GM19240 (cell line): ENCODE results near the gene SFT2D3.

Experiments used
- DNase-seq: peaks from one replicate; pipeline ENCODE4 v3.0.0; 2011; ENCODE audit warnings: low spot score; ENCODE audit not compliant: insufficient read length

Gene SFT2D3

DNA sequence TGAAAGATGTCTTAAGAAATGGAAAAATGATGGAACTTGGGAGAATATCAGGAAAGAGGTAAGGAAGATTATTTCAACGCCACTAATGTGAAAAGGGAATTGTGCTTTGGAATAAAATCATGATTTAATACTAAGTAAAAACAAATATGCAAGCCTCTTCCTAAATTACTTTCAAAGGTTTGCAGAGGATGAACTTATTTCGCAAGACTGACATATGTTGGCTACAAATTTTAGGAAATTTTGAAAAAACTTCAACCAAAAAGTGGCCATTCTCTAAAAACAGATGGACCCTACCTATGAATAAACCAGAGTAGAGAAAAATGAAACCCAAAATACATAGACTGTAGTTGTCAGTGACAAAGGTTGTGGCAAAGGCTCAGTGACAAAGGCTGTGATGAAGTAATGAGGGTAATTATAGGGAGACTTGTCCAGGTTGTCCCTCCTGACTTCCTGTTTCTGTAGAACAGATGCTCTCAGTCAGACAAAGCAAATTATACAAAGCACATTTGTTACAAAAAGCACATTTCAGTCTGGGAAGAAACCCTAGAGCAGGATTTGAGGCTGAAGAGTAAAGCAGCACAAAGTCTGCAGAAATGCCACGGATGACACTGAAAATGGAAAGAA lies 39.5 kb downstream of the SFT2D3 start:
- no peak for DNase-seq

DNA sequence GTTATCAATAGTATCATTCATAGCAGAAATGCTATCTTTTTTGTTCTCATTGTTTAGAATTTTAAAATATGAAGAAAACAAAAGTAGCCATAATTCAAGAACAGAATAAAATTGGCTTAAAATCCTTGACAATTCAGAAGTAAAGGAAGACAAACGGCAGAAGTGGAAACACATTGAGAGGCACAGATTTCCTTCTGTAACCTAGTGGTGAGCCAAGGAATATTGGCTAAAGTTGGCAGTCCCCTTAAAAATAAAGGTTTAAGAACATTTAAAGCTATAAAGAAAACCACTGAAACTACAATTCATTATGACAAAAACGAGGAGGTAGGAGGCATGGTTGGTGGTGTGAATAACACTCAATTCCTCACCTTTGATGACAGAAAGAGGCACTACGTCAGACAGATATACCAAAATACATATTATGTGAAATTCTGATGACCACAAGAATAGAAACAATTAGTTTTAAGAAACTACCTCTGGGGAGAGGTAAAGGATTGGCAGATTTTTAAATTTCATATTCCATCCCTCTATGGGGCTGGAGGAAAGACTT lies 42.3 kb downstream of the SFT2D3 start:
- DNase-seq: no peak

DNA sequence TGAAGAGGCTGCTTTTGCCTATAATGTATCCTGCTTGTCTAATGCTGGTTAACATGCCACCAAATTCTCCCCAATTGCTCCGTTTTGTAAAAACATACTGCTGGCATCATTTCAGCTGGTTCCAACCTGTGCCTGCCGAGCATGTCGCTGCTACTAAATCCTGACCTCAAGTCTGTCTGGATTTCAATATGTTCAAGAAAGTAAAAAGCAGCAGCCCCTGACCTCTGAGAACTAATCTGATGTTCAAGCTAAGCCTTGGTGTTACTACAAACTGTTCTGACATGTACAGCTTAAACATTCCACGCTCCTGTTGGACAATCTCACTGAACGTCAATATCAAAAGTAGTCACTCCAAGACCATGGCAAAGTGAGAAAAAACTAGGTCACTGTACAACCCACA lies 46.3 kb downstream of the SFT2D3 start:
- DNase-seq: no peak

DNA sequence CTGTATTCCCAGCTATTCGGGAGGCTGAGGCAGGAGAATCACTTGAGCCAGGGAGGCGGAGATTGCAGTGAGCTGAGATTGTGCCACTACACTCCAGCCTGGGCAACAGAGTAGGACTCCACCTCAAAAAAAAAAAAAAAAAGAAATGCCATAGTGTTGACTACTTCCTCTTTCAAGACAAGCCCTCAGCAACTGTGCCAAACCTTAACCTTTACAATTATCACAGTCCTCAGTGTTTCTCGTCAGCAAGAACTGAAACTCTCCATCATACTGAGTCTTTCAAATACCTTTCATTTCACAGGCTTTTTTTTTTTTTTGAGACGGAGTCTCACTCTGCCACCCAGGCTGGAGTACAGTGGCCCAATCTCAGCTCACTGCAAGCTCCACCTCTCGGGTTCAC lies 48.2 kb downstream of the SFT2D3 start:
- DNase-seq: peak; percentile 13

DNA sequence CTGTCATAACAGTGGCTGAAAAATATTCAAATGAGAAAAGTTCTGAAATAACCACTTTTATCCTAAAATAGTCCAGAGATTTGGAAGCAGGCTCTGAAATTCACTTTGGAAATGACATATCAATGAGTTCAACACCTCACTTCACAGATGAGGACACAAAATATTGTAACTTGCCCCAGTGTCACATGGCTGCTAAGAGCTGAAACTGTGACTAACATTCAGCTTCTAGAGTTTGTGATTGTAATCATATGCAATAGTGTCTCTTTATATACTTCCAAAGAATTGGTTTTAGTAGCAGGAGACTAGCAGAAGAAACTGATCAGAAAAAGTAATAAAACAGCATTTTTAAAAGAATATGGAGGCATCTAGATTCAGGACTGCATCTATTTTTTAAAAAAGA lies 52.1 kb downstream of the SFT2D3 start:
- no peak for DNase-seq

DNA sequence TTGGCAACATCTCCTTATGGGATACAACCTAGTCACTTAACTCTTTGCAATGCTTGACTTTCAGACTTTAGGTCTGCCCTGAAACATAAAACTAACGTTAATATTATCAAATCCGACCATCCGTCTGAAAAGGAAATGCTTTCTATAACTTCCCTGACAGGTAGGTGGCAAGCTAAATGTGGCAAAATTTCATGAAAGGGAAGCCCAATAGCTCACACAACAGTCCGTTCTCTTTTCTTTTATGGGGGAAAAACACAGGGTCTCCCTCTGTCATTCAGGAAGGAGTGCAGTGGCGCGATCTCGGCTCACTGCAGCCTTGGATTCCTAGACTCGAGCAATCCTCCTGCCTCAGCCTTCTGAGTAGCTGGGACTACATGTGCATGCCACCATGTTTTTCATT lies 52.9 kb downstream of the SFT2D3 start:
- DNase-seq: no peak
